GM12878 (cell line): ENCODE results near the gene KIF17. TPM values are rescaled to one million over a fixed set of nuclear protein-coding genes. Genes with fewer than 3 reads are reported as not detected.

Experiments
- ATAC-seq: fragments of 200-7000 bp; cut with Tn5 transposase; 3 replicates; pipeline ENCODE4 v1.9.1; 2020; ENCODE audit warnings: mild to moderate bottlenecking, moderate library complexity
- BruUV-seq: library from RNA; stranded (reverse); fragments of 400-500 nt; replicated peaks from 2 replicates; lab custom pipeline; 2021; lab: Mats Ljungman, UMichigan
- CTCF ChIA-PET: fragments of 300-600 bp; sonication (Branson Sonifier 250); formaldehyde crosslinking; extraction: SDS; loops from one replicate; lab custom pipeline; 2021; ENCODE audit warnings: inconsistent platforms; lab: Yijun Ruan, JAX
- POLR2A ChIA-PET: fragments of 350-600 bp; formaldehyde crosslinking; extraction: SDS; loops from one replicate; lab custom pipeline; 2021; ENCODE audit warnings: inconsistent platforms; lab: Charles Lee
- RAD21 ChIA-PET: fragments of 300-600 bp; sonication (Branson Sonifier 250); formaldehyde crosslinking; loops from one replicate; lab custom pipeline; 2023; ENCODE audit warnings: antibody characterized with exemption; ENCODE audit not compliant: unreplicated experiment; lab: Charles Lee
- SMC1A ChIA-PET: fragments of 300-600 bp; sonication (Branson Sonifier 250); formaldehyde crosslinking; loops from one replicate; lab custom pipeline; 2023; ENCODE audit not compliant: unreplicated experiment, uncharacterized antibody; lab: Charles Lee
- DNase-seq: peaks from one replicate; pipeline ENCODE4 v3.0.0-alpha.2; 2011; ENCODE audit warnings: low read depth, low spot score
- FAIRE-seq: peaks from 3 replicates; lab custom pipeline; 2011; peaks lifted over from hg19 to GRCh38; lab: Jason Lieb, UNC
- H2AFZ ChIP-seq: 2 replicates; pipeline ENCODE4 v1.6.0; 2011; ENCODE audit warnings: low read depth, low read length, control low read depth; ENCODE audit not compliant: control insufficient read depth
- H3K27ac ChIP-seq: 2 replicates; pipeline ENCODE4 v1.5.1; 2011; ENCODE audit warnings: control low read depth; ENCODE audit not compliant: control insufficient read depth, insufficient read depth
- H3K27me3 ChIP-seq, 2 experiments: replicated peaks in 1 of 2; 2 replicates each; pipeline versions ENCODE4 v1.6.0 to v1.6.1; 2011; ENCODE audit warnings: low read length in 1 of 2; ENCODE audit not compliant: control insufficient read depth in 2 of 2, insufficient read depth in 2 of 2
- H3K36me3 ChIP-seq, 2 experiments: 2 replicates each; pipeline ENCODE4 v1.5.1; 2011; ENCODE audit warnings: low read length in 1 of 2; ENCODE audit not compliant: control insufficient read depth in 2 of 2, insufficient read depth in 2 of 2
- H3K4me1 ChIP-seq: 2 replicates; pipeline ENCODE4 v1.6.1; 2011; ENCODE audit warnings: mild to moderate bottlenecking, low read length, moderate library complexity, mixed read lengths; ENCODE audit not compliant: control insufficient read depth, insufficient read depth
- H3K4me2 ChIP-seq: 2 replicates; pipeline ENCODE4 v1.6.0; 2011; ENCODE audit warnings: control low read depth; ENCODE audit not compliant: control insufficient read depth, insufficient read depth
- H3K4me3 ChIP-seq: fragments of 200-600 bp; sonication (generic); 2 replicates; pipeline ENCODE4 v1.5.1; 2016
- H3K79me2 ChIP-seq: 2 replicates; pipeline ENCODE4 v1.6.0; 2011; ENCODE audit warnings: low read length; ENCODE audit not compliant: control insufficient read depth, insufficient read depth
- H3K9ac ChIP-seq: 2 replicates; pipeline ENCODE4 v1.8.0; 2011; ENCODE audit warnings: low read length, control low read depth, mixed read lengths; ENCODE audit not compliant: control insufficient read depth, insufficient read depth
- H3K9me3 ChIP-seq: replicated peaks from 3 replicates; pipeline ENCODE4 v1.5.1; 2011; ENCODE audit warnings: mild to moderate bottlenecking, low read length; ENCODE audit not compliant: control insufficient read depth, insufficient read depth
- H4K20me1 ChIP-seq: 2 replicates; pipeline ENCODE4 v1.6.0; 2011; ENCODE audit not compliant: control insufficient read depth, insufficient read depth
- ATF7 ChIP-seq: fragments of 450-650 bp; IDR thresholded peaks from 2 replicates; pipeline ENCODE4 v1.6.1; 2016; ENCODE audit warnings: low read depth, mild to moderate bottlenecking
- BHLHE40 ChIP-seq, 2 experiments: fragments of 450-650 bp in 1 of 2; IDR thresholded peaks; 2 replicates each; pipeline ENCODE4 v1.6.1; 2011 to 2017; ENCODE audit warnings: low read depth in 2 of 2, borderline replicate concordance in 1 of 2, improper control_type of control experiment in 1 of 2, low read length in 1 of 2, mild to moderate bottlenecking in 1 of 2
- CBX3 ChIP-seq: fragments of 200-600 bp; sonication (generic); IDR thresholded peaks from 2 replicates; pipeline ENCODE4 v1.6.1; 2016; ENCODE audit warnings: low read depth, borderline replicate concordance
- CREM ChIP-seq: IDR thresholded peaks from 2 replicates; pipeline ENCODE4 v1.6.1; 2014; ENCODE audit warnings: antibody characterized with exemption, low read depth
- NR2F1 ChIP-seq: fragments of 450-650 bp; conservative IDR thresholded peaks from 2 replicates; pipeline ENCODE4 v1.6.1; 2017; ENCODE audit warnings: mild to moderate bottlenecking
- SIX5 ChIP-seq: IDR thresholded peaks from 2 replicates; pipeline ENCODE4 v1.6.1; 2011; ENCODE audit warnings: mild to moderate bottlenecking, low read depth, low read length, moderate library complexity; ENCODE audit not compliant: severe bottlenecking
- STAT3 ChIP-seq: IDR thresholded peaks from 2 replicates; pipeline ENCODE4 v1.6.1; 2011; ENCODE audit warnings: low read depth, low read length, improper control_type of control experiment
- YY1 ChIP-seq: IDR thresholded peaks from 2 replicates; pipeline ENCODE4 v1.6.1; 2011; ENCODE audit warnings: low read depth, mild to moderate bottlenecking, low read length
- ZNF217 ChIP-seq: fragments of 450-650 bp; IDR thresholded peaks from 2 replicates; pipeline ENCODE4 v1.6.1; 2017; ENCODE audit warnings: antibody characterized with exemption, mild to moderate bottlenecking
- WGBS: methylation state at CpG from one replicate; pipeline ENCODE4 v1.1.6; 2016; ENCODE audit warnings: low lambda C conversion rate; ENCODE audit not compliant: insufficient replicate concordance, insufficient coverage; ENCODE audit errors: missing lambda C conversion rate; 5-methylcytosine and 5-hydroxymethylcytosine counted together
- in situ Hi-C: fragments of 300-500 bp; cut with MboI; formaldehyde crosslinking; loops from 9 replicates; pipeline ENCODE4 v1.14.3; 2018; ENCODE audit warnings: mixed read lengths
- intact Hi-C: fragments of 100-400 bp; cut with micrococcal nuclease; formaldehyde crosslinking; loops from one replicate; pipeline ENCODE4 v1.14.2; 2022; ENCODE audit not compliant: unreplicated experiment
- polyA plus RNA-seq, 11 experiments: library from polyadenylated mRNA; depleted of rRNA in 4 of 11; unstranded in 6 of 11; stranded (reverse) in 5 of 11; fragments of >200 nt; fragmentation: Nextera tagmentation in 4 of 11; fragmentation: Illumina TruSeq in 1 of 11; extraction: Ambion mirVana in 4 of 11; extraction: Trizol in 1 of 11; gene quantifications; 1 replicate in 1 of 11; 2 replicates in 10 of 11; pipeline versions ENCODE4 v1.2.1 to v1.2.3, GENCODE V29; 2011 to 2016; ENCODE audit warnings: inconsistent platforms in 2 of 11, missing spikeins in 2 of 11, low read depth in 1 of 11
- total RNA-seq, 4 experiments: library from RNA; depleted of rRNA in 3 of 4; stranded (reverse); fragments of >200 nt in 3 of 4; fragmentation: Illumina TruSeq in 1 of 4; extraction: Trizol in 1 of 4; gene quantifications; 2 replicates each; pipeline versions ENCODE4 v1.2.1 to v1.2.3, GENCODE V29; 2013 to 2021
- TF ChIP-seq, protein P1 (sequence below): fragments of 450-650 bp; IDR thresholded peaks from 2 replicates; pipeline ENCODE4 v1.6.1; 2016; ENCODE audit warnings: mild to moderate bottlenecking
- TF ChIP-seq, protein P2 (sequence below): IDR thresholded peaks from 2 replicates; pipeline ENCODE4 v1.6.1; 2012; ENCODE audit warnings: improper control_type of control experiment, low read depth, low read length; ENCODE audit not compliant: insufficient replicate concordance

KIF17 gene
- total and polyA plus RNA-seq, 10 of the 15 experiments (the other 5 are each of a cell fraction or from before 2014, with no cell fraction given), result 0.01 to 0.10 (median 0.03) TPM; not detected in 7

DNA sequence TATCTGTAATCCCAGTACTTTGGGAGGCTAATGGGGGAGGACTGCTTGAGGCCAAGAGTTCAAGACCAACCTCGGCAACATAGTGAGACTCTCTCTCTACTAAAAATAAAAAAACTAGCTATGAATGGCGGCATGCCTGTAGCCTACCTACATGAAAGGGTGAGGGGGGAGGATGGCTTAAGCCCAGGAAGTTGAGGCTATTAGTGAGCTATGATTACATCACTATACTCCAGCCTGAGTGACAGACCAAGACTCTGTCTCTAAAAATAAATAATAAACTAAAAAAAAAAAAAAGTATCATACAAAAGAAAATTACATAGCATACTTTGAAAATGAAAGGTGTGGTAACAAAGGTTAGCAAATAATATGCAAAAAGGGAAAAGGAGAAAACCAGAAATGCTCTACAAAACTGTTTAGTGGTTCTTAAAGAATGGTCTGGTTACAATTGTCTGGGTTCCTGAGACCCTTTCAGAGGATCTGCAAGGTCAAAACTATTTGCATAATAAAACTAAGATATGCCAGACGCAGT lies 33.7 kb upstream of the KIF17 start:
- no peak for TF ChIP-seq CREM
- TF ChIP-seq, protein P1, sequence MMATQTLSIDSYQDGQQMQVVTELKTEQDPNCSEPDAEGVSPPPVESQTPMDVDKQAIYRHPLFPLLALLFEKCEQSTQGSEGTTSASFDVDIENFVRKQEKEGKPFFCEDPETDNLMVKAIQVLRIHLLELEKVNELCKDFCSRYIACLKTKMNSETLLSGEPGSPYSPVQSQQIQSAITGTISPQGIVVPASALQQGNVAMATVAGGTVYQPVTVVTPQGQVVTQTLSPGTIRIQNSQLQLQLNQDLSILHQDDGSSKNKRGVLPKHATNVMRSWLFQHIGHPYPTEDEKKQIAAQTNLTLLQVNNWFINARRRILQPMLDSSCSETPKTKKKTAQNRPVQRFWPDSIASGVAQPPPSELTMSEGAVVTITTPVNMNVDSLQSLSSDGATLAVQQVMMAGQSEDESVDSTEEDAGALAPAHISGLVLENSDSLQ, result 0 out of 2 replicates have a peak, but pooled peaks have one; percentile 21
- Histone ChIP-seq H3K27ac (no peak overlapping the region), H3K79me2 (no peaks in the 10 kb centered on the region), H3K36me3 (peaks cover 4 to 31% of the 10 kb centered on the region in 2 experiments), H3K9ac (no peak overlapping the region), H3K9me3 (no peaks in the 10 kb centered on the region), H4K20me1 (no peaks in the 10 kb centered on the region), H3K4me3 (no peak overlapping the region), H2AFZ (no peak overlapping the region), H3K4me1 (no peaks in the 10 kb centered on the region), H3K4me2 (no peak overlapping the region), H3K27me3 (no peaks in the 10 kb centered on the region)
- no peak for ATAC-seq
- intact Hi-C loops, result no loop called here
- DNase-seq, result no peak
- CTCF ChIA-PET, result interaction anchor here (1.0 to 1.1 kb wide), 2 partner anchors 20 to 57 kb away, joined by 3 read pairs; no protein-coding TSS in a partner anchor
- SMC1A ChIA-PET, result interaction anchor here (1.2 kb wide), 1 partner anchor 18 kb away, joined by 3 read pairs; no protein-coding TSS in a partner anchor
- RAD21 ChIA-PET, result no interaction called here
- 100% methylated on average over 3 of the region's 3 CpGs for WGBS
- no TSS peak for BruUV-seq
- in situ Hi-C loops, result loop anchor here (25.0 kb wide), 2 partner anchors 961 to 1564 kb away; no protein-coding TSS in a partner anchor
- POLR2A ChIA-PET, result interaction anchor here (0.7 kb wide), 1 partner anchor 101 kb away, joined by 4 read pairs; no protein-coding TSS in a partner anchor
- no peak for FAIRE-seq

DNA sequence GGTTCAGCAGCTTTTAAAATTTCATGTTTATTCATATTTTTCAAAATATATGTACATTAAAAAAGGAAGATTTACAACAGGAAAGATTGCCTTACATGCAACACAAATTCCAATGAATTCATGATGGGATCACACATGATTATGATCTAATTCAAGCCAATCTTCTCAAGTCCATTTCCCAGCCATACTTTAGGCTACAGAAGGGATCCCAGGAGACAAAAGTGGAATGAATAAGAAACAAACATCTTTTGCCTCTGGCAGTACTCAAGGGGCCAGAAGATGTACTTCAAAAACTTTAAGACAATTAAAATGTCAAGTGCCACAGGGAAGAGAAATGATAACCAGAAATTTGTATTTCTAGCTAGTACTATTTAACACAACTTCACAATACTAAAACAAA lies 24.9 kb upstream of the KIF17 start:
- RAD21 ChIA-PET, result no interaction called here
- ATAC-seq (no peak), FAIRE-seq (no peak), DNase-seq (no peak)
- BruUV-seq, result no TSS peak
- no peaks in the 10 kb centered on the region for H3K27me3 ChIP-seq
- H4K20me1 ChIP-seq, result no peaks in the 10 kb centered on the region
- H3K9me3 ChIP-seq, result no peaks in the 10 kb centered on the region
- no peak overlapping the region for H3K9ac ChIP-seq
- no peak overlapping the region for H3K4me2 ChIP-seq
- no peaks in the 10 kb centered on the region for H3K79me2 ChIP-seq
- CTCF ChIA-PET, result no interaction called here
- H2AFZ ChIP-seq, result no peak overlapping the region
- SMC1A ChIA-PET, result interaction anchor here (1.1 kb wide), 1 partner anchor 43 kb away, joined by 3 read pairs; no protein-coding TSS in a partner anchor
- H3K4me3 ChIP-seq, result no peak overlapping the region
- in situ Hi-C loops (no loop called here), intact Hi-C loops (no loop called here)
- H3K4me1 ChIP-seq, result no peaks in the 10 kb centered on the region
- peaks cover 0 to 55% of the 10 kb centered on the region in 2 experiments for H3K36me3 ChIP-seq
- no peak overlapping the region for H3K27ac ChIP-seq
- POLR2A ChIA-PET, result no interaction called here
- TF ChIP-seq YY1 (no peak), ATF7 (no peak), BHLHE40 (IDR thresholded peaks at IDR 0.05; ENCODE audit: borderline replicate concordance in 1 of 2, low read depth in 2 of 2, low read length in 1 of 2) (no peak), NR2F1 (no peak), CBX3 (no peak), SIX5 (no peak), ZNF217 (no peak), STAT3 (no peak)
- TF ChIP-seq, protein P2, sequence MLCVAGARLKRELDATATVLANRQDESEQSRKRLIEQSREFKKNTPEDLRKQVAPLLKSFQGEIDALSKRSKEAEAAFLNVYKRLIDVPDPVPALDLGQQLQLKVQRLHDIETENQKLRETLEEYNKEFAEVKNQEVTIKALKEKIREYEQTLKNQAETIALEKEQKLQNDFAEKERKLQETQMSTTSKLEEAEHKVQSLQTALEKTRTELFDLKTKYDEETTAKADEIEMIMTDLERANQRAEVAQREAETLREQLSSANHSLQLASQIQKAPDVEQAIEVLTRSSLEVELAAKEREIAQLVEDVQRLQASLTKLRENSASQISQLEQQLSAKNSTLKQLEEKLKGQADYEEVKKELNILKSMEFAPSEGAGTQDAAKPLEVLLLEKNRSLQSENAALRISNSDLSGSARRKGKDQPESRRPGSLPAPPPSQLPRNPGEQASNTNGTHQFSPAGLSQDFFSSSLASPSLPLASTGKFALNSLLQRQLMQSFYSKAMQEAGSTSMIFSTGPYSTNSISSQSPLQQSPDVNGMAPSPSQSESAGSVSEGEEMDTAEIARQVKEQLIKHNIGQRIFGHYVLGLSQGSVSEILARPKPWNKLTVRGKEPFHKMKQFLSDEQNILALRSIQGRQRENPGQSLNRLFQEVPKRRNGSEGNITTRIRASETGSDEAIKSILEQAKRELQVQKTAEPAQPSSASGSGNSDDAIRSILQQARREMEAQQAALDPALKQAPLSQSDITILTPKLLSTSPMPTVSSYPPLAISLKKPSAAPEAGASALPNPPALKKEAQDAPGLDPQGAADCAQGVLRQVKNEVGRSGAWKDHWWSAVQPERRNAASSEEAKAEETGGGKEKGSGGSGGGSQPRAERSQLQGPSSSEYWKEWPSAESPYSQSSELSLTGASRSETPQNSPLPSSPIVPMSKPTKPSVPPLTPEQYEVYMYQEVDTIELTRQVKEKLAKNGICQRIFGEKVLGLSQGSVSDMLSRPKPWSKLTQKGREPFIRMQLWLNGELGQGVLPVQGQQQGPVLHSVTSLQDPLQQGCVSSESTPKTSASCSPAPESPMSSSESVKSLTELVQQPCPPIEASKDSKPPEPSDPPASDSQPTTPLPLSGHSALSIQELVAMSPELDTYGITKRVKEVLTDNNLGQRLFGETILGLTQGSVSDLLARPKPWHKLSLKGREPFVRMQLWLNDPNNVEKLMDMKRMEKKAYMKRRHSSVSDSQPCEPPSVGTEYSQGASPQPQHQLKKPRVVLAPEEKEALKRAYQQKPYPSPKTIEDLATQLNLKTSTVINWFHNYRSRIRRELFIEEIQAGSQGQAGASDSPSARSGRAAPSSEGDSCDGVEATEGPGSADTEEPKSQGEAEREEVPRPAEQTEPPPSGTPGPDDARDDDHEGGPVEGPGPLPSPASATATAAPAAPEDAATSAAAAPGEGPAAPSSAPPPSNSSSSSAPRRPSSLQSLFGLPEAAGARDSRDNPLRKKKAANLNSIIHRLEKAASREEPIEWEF, result no peak
